H9 (cell line): ENCODE data around the gene CDC14A. TPM values are rescaled to one million over a fixed set of nuclear protein-coding genes. Genes with fewer than 3 reads are reported as not detected.

Source experiments
- DNase-seq: peaks from one replicate; pipeline ENCODE4 v3.0.0-alpha.2; 2017
- H2AFZ ChIP-seq: one replicate; pipeline ENCODE4 v1.6.1; 2013; ENCODE audit warnings: mild to moderate bottlenecking, low read length, control low read depth, moderate library complexity
- H2AK5ac ChIP-seq: 2 replicates; pipeline ENCODE4 v1.6.1; 2013; ENCODE audit warnings: low read length, control low read depth, mixed read lengths; ENCODE audit not compliant: insufficient read length
- H2BK120ac ChIP-seq: one replicate; pipeline ENCODE4 v1.6.1; 2013; ENCODE audit warnings: low read depth, mild to moderate bottlenecking, low read length, control low read depth, inconsistent platforms; ENCODE audit not compliant: poor library complexity, severe bottlenecking
- H2BK12ac ChIP-seq: 2 replicates; pipeline ENCODE4 v1.6.1; 2013; ENCODE audit warnings: low read length, control low read depth, mixed read lengths, low read depth; ENCODE audit not compliant: insufficient read length
- H2BK15ac ChIP-seq: 2 replicates; pipeline ENCODE4 v1.6.1; 2013; ENCODE audit warnings: low read depth, low read length, control low read depth
- H2BK20ac ChIP-seq: one replicate; pipeline ENCODE4 v1.6.1; 2013; ENCODE audit warnings: low read depth, mild to moderate bottlenecking, low read length, control low read depth, inconsistent platforms; ENCODE audit not compliant: poor library complexity, severe bottlenecking
- H2BK5ac ChIP-seq: 2 replicates; pipeline ENCODE4 v1.6.1; 2013; ENCODE audit warnings: low read length, control low read depth, mixed read lengths; ENCODE audit not compliant: insufficient read length
- H3K14ac ChIP-seq: 2 replicates; pipeline ENCODE4 v1.6.1; 2013; ENCODE audit warnings: low read length, control low read depth; ENCODE audit not compliant: insufficient read depth
- H3K18ac ChIP-seq: 2 replicates; pipeline ENCODE4 v1.6.1; 2013; ENCODE audit warnings: low read depth, mild to moderate bottlenecking, mixed read lengths, low read length, control low read depth; ENCODE audit not compliant: insufficient read length
- H3K23ac ChIP-seq: 2 replicates; pipeline ENCODE4 v1.6.1; 2013; ENCODE audit warnings: low read length, control low read depth, mixed read lengths, low read depth; ENCODE audit not compliant: insufficient read length
- H3K23me2 ChIP-seq: 2 replicates; pipeline ENCODE4 v1.6.1; 2013; ENCODE audit warnings: low read depth, mild to moderate bottlenecking, mixed read lengths, low read length, control low read depth; ENCODE audit not compliant: insufficient read length, poor library complexity, severe bottlenecking
- H3K27ac ChIP-seq: 2 replicates; pipeline ENCODE4 v1.5.1; 2013; ENCODE audit warnings: low read length, control low read depth, mixed read lengths, low read depth; ENCODE audit not compliant: insufficient read length
- H3K27me3 ChIP-seq: 2 replicates; pipeline ENCODE4 v1.6.1; 2013; ENCODE audit warnings: low read length, control low read depth, inconsistent platforms; ENCODE audit not compliant: insufficient read depth
- H3K4ac ChIP-seq: 2 replicates; pipeline ENCODE4 v1.6.1; 2013; ENCODE audit warnings: low read depth, mild to moderate bottlenecking, control low read depth, inconsistent platforms, low read length, moderate library complexity
- H3K4me1 ChIP-seq: 2 replicates; pipeline ENCODE4 v1.6.1; 2013; ENCODE audit warnings: low read length, control low read depth, inconsistent platforms; ENCODE audit not compliant: insufficient read depth
- H3K4me2 ChIP-seq: 2 replicates; pipeline ENCODE4 v1.6.1; 2013; ENCODE audit warnings: low read length, control low read depth, mixed read lengths; ENCODE audit not compliant: insufficient read length, insufficient read depth
- H3K56ac ChIP-seq: 2 replicates; pipeline ENCODE4 v1.6.1; 2013; ENCODE audit warnings: low read depth, mild to moderate bottlenecking, mixed read lengths, low read length, control low read depth; ENCODE audit not compliant: insufficient read length
- H3K79me1 ChIP-seq: 2 replicates; pipeline ENCODE4 v1.6.1; 2013; ENCODE audit warnings: low read depth, mild to moderate bottlenecking, moderate library complexity, low read length, control low read depth, inconsistent platforms; ENCODE audit not compliant: insufficient read depth, poor library complexity, severe bottlenecking
- H3K79me2 ChIP-seq: 2 replicates; pipeline ENCODE4 v1.6.1; 2013; ENCODE audit warnings: low read length, control low read depth, inconsistent platforms; ENCODE audit not compliant: insufficient read depth
- H3K9ac ChIP-seq: 2 replicates; pipeline ENCODE4 v1.6.1; 2013; ENCODE audit warnings: low read length, control low read depth, mixed read lengths; ENCODE audit not compliant: insufficient read length; ENCODE audit errors: extremely low read depth
- H3K9me3 ChIP-seq: one replicate; pipeline ENCODE4 v1.6.1; 2013; ENCODE audit warnings: low read depth, low read length, inconsistent platforms; ENCODE audit not compliant: control insufficient read depth
- H3T11ph ChIP-seq: one replicate; pipeline ENCODE4 v1.6.1; 2013; ENCODE audit warnings: mild to moderate bottlenecking, low read length, control low read depth, inconsistent platforms
- H4K20me1 ChIP-seq: one replicate; pipeline ENCODE4 v1.6.1; 2013; ENCODE audit not compliant: control insufficient read depth, insufficient read length, insufficient read depth
- H4K5ac ChIP-seq: 2 replicates; pipeline ENCODE4 v1.6.1; 2013; ENCODE audit warnings: low read depth, mild to moderate bottlenecking, mixed read lengths, low read length, control low read depth; ENCODE audit not compliant: insufficient read length
- H4K8ac ChIP-seq: replicated peaks from 2 replicates; pipeline ENCODE4 v1.6.1; 2013; ENCODE audit warnings: low read length, control low read depth, mixed read lengths, low read depth; ENCODE audit not compliant: insufficient read length
- H4K91ac ChIP-seq: 2 replicates; pipeline ENCODE4 v1.6.1; 2013; ENCODE audit warnings: low read depth, mild to moderate bottlenecking, moderate library complexity, mixed read lengths, low read length, control low read depth; ENCODE audit not compliant: insufficient read length
- H3K27ac Mint-ChIP-seq, 3 experiments: 2 replicates in 2 of 3; 3 replicates in 1 of 3; pipeline ENCODE4 v1.8.0; 2020 to 2021; ENCODE audit warnings: mixed read lengths in 3 of 3, mild to moderate bottlenecking in 1 of 3, moderate library complexity in 1 of 3
- H3K27me3 Mint-ChIP-seq: 2 replicates; pipeline ENCODE4 v1.8.0; 2021; ENCODE audit warnings: low read depth, mild to moderate bottlenecking, moderate library complexity, mixed read lengths
- H3K36me3 Mint-ChIP-seq, 3 experiments: 2 replicates in 2 of 3; 3 replicates in 1 of 3; pipeline ENCODE4 v1.8.0; 2020 to 2021; ENCODE audit warnings: low read depth in 3 of 3, mixed read lengths in 3 of 3; ENCODE audit not compliant: insufficient read depth in 1 of 3
- H3K4me1 Mint-ChIP-seq, 2 experiments: 2 replicates each; pipeline ENCODE4 v1.8.0; 2020; ENCODE audit warnings: mixed read lengths in 2 of 2
- H3K4me3 Mint-ChIP-seq, 2 experiments: 2 replicates in 1 of 2; 3 replicates in 1 of 2; pipeline ENCODE4 v1.8.0; 2020 to 2021; ENCODE audit warnings: mild to moderate bottlenecking in 2 of 2, mixed read lengths in 2 of 2, moderate library complexity in 1 of 2
- H3K9me3 Mint-ChIP-seq, 2 experiments: 2 replicates in 1 of 2; 3 replicates in 1 of 2; pipeline ENCODE4 v1.8.0; 2020; ENCODE audit warnings: mild to moderate bottlenecking in 2 of 2, mixed read lengths in 2 of 2, moderate library complexity in 1 of 2
- CTCF ChIP-seq: fragments of 200-600 bp; sonication (generic); conservative IDR thresholded peaks from 3 replicates; pipeline ENCODE4 v1.8.0; 2021; ENCODE audit warnings: antibody characterized with exemption, mild to moderate bottlenecking
- total RNA-seq: library from RNA; stranded (reverse); gene quantifications from 2 replicates; pipeline ENCODE4 v1.2.1, GENCODE V29; 2021

CDC14A gene
- total RNA-seq, 1 experiment from 2014 or later = 8.9 TPM

- H3K56ac ChIP-seq = no peak overlapping the region
- no peak overlapping the region for H3K23ac ChIP-seq
- no peaks in the 10 kb centered on the region for H3K79me1 ChIP-seq
- no peak overlapping the region for H4K8ac ChIP-seq
- no peak overlapping the region for H2AK5ac ChIP-seq
- H3K4me1 ChIP-seq = peaks cover 3% of the 10 kb centered on the region; the same call in 1 of the 2 replicates
- H3K23me2 ChIP-seq = no peaks in the 10 kb centered on the region
- no peak overlapping the region for H2BK15ac ChIP-seq
- no peak overlapping the region for H4K5ac ChIP-seq
- H3K79me2 ChIP-seq = no peaks in the 10 kb centered on the region
- TF ChIP-seq CTCF = no peak
- H2BK120ac ChIP-seq = no peak overlapping the region
- no peak for DNase-seq
- H2BK20ac ChIP-seq = no peak overlapping the region
- H4K91ac ChIP-seq = no peak overlapping the region
- H3K4me2 ChIP-seq = no peak overlapping the region
- Mint-ChIP-seq H3K4me3 (no peak overlapping the region), H3K4me1 (peaks cover 20 to 25% of the 10 kb centered on the region in 2 experiments), H3K27me3 (no peaks in the 10 kb centered on the region), H3K27ac (peak overlapping the region in 2 of 3 experiments; percentile 58 to 82; a peak in 4 of 7 replicates), H3K36me3 (peaks cover 5 to 16% (median 9%) of the 10 kb centered on the region in 3 experiments; a peak in 6 of 7 replicates), H3K9me3 (peaks cover 5 to 8% of the 10 kb centered on the region in 2 experiments; a peak in 4 of 5 replicates)
- H3K14ac ChIP-seq = no peak overlapping the region
- H3K27ac ChIP-seq = no peak overlapping the region
- no peaks in the 10 kb centered on the region for H3K27me3 ChIP-seq
- H3T11ph ChIP-seq = no peak overlapping the region
- H3K9ac ChIP-seq = no peak overlapping the region
- H3K18ac ChIP-seq = no peak overlapping the region
- H2BK5ac ChIP-seq = no peak overlapping the region
- no peak overlapping the region for H2BK12ac ChIP-seq
- no peak overlapping the region for H3K4ac ChIP-seq
- H3K9me3 ChIP-seq = no peaks in the 10 kb centered on the region
- no peaks in the 10 kb centered on the region for H4K20me1 ChIP-seq
- no peak overlapping the region for H2AFZ ChIP-seq
These were observed 59.3 kb downstream of the CDC14A start for GRCh38 chr1:100411574-100411973.
